Ovary (tissue), 3 donors: ENCODE data around the gene ANKRD18A.

Experiments used
- EP300 ChIP-seq: sonication (generic); formaldehyde crosslinking; IDR thresholded peaks from one replicate; pipeline ENCODE4 v1.6.1; 2017; ENCODE audit warnings: antibody characterized with exemption
- POLR2A ChIP-seq: fragments of 450-650 bp; IDR thresholded peaks from one replicate; pipeline ENCODE4 v1.6.1; 2017; ENCODE audit warnings: antibody characterized with exemption, mild to moderate bottlenecking, moderate library complexity
- TF ChIP-seq, protein P1 (sequence below), 3 donors: fragments of 450-650 bp in 2 of 3; fragments of 200-600 bp in 1 of 3; IDR thresholded peaks; one replicate each; pipeline versions ENCODE4 v1.5.1 to v1.8.0; 2016 to 2022; ENCODE audit warnings: antibody characterized with exemption in 3 of 3, mild to moderate bottlenecking in 1 of 3
- donor health status: DM: no; HTN: no; CAD: no.

DNA sequence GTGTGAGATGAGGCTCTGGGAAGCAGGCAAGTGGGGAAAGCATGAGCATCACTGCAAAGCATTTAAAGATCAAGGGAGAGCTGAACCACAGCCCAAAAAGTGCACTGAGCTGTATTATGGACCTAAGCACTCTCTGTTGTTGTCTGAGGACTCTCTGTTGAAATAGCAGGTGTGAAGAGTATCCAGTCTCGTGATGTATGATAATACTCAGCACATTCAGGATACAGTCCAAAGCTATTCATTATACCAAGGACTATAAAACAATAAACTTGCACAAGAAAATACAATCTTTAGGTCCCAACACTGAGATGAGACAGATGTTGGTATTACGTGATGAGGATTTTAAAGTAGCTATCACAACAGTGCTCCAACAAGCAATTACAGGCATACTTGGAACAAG is 98.6 kb downstream of the ANKRD18A start:
- TF ChIP-seq POLR2A = no peak
- TF ChIP-seq, protein P1, sequence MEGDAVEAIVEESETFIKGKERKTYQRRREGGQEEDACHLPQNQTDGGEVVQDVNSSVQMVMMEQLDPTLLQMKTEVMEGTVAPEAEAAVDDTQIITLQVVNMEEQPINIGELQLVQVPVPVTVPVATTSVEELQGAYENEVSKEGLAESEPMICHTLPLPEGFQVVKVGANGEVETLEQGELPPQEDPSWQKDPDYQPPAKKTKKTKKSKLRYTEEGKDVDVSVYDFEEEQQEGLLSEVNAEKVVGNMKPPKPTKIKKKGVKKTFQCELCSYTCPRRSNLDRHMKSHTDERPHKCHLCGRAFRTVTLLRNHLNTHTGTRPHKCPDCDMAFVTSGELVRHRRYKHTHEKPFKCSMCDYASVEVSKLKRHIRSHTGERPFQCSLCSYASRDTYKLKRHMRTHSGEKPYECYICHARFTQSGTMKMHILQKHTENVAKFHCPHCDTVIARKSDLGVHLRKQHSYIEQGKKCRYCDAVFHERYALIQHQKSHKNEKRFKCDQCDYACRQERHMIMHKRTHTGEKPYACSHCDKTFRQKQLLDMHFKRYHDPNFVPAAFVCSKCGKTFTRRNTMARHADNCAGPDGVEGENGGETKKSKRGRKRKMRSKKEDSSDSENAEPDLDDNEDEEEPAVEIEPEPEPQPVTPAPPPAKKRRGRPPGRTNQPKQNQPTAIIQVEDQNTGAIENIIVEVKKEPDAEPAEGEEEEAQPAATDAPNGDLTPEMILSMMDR (IDR thresholded peaks at IDR 0.05) = no peak
- no peak for TF ChIP-seq EP300
